GM18498 (cell line): ENCODE data around the gene WDR54.
"Not testable (repeated sequence)": the region's sequence is repeated elsewhere in the genome, so short reads cannot be mapped to it uniquely, and the experiment has no call there.

Experiments used
- ATAC-seq: cut with Tn5 transposase; IDR thresholded peaks from one replicate; pipeline ENCODE4 v1.9.1; 2021; ENCODE audit warnings: mild to moderate bottlenecking, moderate library complexity; ENCODE audit not compliant: unreplicated experiment

Gene WDR54

DNA sequence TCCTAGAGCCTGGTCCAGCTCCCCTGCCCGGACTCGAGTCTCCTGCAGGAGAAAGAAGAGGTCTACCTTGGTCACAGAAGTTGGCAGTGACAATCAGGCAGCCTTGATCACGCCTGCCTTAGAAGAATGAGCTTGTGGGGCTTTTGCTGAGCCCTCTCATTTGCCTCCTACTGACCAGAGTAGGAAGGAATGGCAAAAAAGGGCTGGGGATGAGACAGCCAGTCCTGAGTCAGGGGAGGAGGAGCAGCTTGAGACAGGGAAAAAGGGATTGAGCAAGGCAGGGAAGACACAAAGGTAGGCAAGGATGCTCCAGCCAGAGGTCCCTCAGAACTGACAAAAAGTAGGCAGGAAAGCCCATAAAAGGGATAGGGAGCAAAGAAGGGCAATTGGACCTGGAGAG, 6.0 kb downstream of the WDR54 start:
- no peak for ATAC-seq

DNA sequence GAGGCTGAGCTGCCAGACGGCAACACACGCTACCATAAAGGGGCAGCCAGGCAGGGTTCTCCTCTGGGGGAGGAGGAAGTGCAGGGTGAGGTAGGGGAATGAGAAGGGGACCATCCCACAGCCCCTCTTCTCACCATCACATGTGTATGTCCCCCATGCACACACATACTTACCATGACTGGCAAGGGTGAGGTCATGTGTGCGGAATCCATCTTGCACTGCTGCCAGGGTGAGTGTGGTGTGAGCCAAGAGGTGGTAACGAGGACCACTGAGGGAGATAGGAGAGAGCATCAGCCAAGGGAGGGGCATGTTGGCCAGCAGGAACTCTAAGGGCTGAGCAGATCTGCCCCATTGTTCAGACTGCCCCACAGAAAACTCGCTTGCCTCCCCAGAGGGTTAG, 7.1 kb downstream of the WDR54 start:
- ATAC-seq = no peak

DNA sequence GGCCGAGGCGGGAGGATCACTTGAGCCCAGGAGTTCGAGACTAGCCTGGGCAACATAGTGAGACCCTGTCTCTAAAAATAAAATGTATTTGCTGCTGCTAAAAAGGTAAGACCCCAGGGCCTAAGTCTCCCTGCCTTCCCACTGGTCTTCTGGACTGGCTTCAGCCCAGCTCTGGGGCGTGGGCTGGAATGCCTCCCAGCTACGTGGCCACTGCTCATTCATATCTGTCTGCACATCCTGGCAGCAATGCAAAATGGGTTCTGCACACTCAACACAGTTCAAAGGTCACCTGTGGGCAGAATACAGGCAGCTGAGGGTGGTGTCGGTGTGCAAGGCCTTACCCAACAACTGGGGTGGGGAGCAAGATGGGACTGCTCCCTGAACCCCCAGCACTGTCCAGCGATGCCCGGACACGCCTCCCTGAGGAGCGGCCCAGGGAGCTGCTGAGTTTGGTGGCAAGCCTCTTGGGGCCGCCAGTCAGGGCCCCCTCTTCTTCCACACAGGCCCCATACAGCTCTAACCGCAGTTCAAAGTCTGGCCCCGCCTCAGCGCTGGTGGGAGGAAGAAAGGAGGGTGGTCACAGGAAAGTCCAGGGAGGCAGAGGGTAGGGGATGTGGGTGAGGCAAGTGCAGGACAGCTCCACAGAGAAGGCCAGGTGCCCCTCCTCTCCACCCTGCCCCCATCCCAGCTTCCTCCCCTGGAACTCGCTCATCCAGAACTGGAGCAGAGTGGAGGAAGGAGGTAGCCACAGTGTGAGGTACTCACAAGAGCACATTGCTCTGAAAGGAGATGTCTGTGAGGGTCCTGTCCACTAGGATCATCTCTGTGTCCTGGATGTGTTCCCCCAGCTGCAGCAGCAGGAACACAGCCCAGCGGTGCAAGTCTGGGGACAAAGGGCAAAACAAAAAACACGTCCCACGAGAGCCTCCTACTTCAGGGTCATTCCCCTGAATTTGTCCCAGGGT, 8.2 kb downstream of the WDR54 start:
- no peak for ATAC-seq

DNA sequence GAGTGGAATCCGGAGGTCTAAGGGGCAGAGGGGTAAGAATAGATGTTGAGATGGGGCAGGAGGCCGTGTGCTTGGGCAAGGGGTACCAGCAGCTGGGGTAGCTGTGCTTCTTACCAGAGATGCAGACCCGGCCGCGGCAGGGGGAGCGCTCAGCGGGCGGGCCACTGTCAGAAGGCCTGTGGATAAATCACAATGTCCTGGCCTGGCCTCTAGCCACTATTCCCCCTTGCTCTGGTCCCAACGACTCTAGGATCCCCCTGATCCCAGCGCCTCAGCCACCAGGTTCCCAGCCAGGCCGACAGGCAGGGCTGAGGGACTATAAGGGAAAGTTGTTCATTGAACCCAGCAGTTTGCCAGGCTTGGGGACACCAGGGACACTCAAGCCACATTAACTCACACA, 9.0 kb downstream of the WDR54 start:
- ATAC-seq = no peak

DNA sequence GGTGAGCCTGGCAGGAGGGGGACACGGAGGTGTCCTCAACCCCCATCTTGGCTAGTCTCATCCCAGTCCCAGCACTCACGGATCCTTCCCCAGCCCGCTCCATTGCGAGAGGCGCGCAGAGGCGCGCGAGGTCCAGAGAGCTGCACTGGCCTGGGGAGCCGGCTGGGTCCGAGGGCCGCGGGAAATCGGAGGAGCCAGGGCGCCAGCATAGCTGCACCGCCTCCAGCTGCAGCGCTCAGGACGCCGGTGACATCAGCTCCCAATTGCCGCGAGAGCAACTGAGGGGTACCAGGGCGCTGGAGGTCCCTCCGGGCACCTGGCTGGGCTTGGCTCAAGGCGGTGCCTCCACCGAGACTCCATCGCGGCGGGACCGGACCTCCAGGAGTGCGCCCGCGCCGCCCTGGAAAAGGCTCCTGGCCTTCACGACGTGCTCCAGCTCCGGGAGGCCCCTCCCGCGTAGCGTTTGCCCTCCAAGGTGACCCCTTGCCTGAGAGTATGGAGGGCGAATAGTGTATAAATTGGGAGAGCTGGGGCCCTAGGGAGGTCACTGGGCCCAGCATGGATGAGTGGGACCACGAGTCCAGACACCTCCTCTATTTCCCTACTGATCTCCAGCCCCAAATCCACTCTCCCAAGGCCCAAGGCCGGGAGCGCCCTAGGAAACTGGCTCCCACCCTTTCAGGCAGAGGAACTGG, 14.7 kb downstream of the WDR54 start:
- ATAC-seq = no peak

DNA sequence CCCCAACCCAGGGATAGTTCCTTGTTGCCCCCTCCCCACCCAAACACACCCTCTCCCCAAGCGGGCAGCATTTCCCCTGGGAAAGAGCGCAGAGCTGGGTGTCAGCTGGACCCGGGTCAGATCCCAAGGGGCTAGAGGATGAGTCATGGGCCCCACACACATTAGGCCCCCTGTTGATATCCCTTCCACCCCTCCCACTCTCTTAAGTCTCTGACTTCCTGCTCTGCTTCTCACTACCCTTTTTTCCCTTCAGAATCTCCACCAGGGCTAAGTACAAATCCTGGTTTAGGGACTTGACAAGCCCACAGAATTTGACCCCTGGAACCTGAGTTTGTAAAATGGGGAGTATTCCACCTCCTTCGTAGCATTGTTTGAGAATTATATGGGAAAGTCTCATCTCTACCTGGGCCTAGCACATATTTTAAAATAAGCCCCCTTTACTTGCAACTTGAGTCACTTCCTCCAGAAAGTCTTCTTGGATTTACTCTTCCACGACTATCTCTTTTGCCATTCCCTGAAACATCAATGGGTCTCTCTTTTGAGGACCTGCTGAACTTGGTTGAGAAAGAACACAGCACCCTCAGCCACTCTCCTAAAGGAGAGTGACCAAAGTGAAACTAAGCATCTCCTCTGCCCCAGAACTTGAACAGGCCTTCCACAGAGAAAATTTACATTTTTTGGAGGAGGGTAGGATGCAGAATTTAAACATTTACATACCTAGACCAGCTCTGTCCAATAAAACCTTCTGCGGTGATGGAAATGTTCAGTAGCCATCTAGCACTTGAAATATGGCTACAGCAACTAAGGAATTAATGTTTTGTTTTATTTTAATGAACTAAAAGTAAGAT, 15.5 kb downstream of the WDR54 start:
- ATAC-seq = no peak

DNA sequence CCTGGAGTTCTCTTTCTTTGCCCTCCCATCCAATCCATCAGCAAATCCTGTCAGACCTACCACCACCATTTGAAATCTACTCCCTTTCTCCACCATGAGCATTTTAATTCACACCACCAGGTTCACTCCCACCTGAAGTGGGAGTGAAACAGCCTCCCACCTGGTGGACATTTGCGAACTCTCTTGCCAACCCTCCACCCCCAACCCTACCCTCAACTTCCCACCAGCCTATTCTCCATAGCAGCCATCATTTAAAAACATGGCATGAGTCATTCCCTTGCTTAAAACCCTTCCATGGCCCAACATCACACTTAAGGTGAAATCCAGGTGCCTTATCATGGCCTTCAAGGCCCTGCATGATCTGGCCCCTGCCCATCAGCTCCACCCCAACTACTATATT, 16.7 kb downstream of the WDR54 start:
- ATAC-seq = no peak

DNA sequence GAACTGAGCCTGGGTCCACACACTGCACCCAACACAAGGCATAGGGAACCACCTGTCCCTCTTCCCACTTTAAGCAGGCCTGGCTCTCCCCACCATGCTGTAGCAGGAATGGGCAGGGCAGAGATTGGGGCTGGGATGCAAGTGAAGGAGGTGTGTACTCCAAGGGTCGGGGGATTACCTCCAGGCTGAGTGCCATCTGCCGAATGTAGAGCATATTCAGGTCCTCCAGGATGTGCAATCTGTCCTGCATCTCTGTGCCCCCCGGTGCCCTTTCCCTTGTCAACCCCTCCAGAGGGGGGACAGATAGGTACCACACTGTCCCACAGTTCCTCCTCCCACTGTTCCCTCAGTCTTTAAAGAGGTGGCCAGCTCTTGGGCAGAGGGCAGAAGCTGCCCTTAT, 17.8 kb downstream of the WDR54 start:
- no peak for ATAC-seq

DNA sequence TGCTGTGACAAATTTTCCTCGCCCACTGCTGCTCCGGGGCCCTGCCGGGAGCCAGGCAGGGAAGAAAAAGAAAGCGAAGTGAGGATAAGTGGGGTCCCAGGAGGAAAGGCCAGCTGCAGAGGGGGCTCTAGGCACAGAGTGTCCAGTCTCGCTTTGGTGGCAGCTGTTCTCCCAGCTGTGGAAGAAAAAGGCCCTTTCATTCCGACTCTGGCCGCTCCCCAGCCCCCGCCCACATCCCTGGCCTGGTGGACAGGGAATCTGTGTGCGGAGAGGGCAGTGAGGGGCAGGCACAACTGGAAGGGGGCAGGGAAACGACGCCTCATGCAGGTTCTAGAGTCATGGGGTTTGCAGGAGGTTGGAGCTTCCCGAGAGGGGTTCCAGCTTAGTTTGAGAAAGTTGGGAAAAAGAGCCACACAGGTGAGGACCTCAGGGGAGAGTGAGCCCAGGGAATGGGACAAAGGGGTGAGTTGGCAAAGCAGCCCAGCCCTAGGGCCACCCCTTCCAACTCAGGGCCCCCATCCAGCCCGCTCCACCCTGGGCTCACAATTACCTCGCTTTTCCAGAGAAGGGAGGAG, 18.4 kb downstream of the WDR54 start:
- no peak for ATAC-seq

DNA sequence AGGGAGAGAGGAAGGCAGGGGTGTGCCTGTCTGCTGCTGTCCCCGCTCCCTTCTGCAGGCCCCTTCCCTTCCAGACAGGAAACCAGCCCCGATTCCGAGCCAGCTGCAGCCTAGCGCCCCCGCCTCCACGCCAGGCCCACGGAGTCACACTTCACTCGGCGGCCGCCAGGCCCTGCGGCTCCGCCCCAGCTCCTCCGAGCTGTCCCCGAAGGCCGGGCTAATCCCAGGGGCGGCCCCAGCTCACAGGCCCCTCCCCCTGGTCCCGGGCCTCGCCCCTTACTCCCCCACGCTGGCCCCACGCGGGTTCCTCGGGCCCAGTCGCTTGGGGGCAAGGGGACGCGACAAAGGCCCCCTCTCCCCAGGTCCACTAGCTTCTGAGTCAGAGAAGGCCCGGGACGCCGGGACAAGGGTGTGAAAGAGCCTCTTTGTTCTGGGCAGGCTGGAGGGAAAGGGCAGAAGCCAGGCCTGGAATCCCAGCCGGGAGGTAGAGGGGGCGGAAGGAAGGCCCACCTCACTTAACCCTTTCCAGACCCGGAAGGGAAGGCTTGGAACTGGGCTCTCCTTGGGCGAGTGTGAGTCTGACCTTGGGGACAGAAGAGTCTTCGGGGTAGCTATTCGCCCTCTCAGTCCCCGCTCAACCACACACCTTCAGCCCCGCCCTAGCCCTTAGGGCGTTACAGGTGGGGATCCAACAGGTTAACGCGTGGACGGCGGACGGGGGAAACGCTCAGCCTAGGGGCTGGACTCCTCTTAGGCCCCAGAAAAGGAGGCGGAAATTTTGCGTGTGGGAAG, 19.0 kb downstream of the WDR54 start:
- peak; percentile 96 for ATAC-seq

DNA sequence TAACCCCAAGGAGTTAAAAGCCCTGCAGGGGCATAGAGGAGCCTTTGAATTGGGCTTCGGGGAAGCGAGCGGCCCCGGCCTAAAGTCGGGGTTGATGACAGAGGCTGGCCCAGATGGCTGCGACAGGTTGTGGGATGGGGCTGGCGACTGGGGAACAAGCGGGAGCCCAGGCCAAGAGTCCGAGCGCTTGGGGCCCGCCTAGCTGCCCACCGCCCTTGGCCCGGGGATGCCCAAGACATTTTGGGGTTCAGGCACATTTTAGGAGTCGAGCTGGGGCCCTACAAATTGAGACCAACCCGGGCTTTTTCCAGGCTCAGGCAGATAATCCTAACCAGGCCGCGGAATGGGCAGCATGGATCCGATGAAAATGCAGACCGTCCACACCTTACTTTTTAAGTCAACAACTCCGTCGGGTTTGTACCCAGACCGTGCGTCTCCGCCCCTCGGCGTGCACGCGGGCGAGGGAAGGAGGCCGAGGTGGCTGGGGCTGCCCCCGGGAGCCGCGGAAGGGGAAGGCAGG, 19.7 kb downstream of the WDR54 start:
- no peak for ATAC-seq

DNA sequence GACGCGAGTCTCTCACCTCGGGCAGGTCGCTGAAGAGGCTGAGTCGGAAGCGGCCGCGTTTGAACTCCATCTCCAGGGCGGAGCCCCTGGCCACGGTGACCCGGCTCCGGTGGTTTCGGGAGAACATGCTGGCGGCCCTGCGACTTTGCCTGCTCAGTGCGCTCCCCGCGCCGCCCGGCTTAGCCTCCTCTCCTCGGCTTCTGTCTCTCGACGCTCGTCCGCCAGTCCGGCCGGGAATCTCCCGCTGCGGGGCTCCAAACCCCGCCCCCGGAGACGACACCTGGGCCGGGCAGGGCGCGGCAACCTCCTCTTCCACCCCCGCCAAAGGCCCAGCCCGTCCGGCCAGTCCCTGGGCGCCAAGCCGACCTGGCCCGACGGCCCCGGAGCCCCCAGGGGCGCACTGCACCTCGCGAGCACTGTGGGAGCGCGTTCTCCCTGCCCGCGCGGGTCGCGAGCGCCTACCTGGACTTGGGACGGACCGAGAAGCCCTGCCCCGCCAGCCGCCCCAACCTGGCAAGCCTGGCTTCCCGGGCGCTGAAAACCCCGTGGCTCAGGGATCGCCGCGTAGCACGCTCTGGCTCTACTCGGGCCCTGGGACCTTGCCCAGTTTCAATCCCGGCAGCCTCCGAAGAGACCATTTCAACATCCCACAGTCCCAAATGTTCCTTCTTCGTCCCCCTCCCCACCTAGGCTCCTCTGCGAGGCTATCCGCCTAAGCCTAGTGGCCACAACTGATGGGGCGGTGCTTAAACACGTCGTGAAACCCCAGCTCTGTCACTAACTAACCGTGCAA, 20.4 kb downstream of the WDR54 start, which contains the start of gene RTKN:
RTKN (minus strand) TSS at position 248 of the 793 bp plus-strand sequence; CDS start at position 127, 121 bp downstream.
- ATAC-seq = no peak

DNA sequence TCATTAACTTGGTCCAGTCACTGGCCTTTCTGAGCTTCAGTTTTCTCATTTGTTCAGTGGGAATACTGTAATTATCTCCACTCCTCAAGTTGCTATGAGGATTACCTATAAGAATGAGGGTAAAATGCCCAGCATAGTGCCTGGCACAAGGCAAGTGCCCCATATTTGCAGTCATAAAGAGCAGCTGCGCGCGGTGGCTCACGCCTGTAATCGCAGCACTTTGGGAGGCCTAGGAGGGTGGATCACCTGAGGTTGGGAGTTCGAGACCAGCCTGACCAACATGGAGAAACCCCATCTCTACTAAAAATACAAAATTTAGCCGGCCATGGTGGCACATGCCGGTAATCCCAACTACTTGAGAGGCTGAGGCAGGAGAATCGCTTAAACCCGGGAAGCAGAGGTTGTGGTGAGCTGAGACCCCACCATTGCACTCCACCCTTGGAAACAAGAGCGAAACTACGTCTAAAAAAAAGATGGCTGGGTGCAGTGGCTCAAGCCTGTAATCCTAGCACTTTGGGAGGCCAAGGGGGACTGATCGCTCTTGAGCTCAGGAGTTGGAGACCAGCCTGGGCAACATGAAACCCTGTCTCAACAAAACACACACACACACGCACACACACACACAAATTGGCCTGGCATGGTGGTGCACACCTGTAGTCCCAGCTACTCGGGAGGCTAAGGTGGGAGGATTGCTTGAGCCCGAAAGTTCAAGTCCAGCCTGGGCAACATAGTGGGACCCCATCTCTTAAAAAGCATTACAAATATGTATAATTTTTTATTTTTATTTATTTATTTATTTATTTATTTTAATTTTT, 21.2 kb downstream of the WDR54 start:
- ATAC-seq = not testable (repeated sequence)

DNA sequence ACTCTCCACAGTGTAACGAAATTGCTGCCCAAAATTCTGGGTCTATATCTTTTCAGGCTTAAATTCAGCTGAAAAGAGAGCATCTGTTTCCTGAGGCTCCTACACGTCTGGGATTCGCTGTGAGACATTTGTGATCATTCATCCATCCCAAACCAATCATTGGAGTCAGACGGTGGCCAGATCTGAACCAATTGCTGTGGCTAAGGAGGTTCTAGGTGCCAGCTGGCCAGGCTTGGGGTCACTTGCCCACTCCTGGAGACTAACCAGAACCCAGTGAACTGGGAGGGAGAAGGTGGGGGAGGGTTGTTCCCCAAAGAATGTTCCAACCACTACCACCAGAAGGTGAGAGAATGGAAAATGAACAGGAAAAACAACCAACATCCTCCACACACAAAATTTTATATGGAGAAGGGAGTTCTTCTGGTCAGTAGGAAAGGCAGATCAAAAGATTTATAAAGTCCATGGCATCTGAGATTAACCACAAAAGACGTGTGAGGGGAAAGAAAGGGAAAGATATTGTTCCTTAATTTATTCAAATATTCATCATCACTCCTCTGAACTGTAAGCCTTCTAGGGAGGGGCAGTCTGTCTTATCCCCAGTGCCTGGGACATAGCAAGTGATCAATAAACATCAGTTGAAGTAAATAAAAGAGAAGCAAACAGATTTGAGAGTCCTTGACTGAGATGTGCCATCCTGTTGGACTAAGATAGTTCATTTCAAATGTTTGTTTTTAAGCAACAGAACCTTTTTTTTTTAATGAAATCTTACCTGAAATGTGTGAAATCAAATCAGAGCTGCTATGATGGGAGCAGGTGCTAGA, 23.2 kb downstream of the WDR54 start:
- no peak for ATAC-seq

DNA sequence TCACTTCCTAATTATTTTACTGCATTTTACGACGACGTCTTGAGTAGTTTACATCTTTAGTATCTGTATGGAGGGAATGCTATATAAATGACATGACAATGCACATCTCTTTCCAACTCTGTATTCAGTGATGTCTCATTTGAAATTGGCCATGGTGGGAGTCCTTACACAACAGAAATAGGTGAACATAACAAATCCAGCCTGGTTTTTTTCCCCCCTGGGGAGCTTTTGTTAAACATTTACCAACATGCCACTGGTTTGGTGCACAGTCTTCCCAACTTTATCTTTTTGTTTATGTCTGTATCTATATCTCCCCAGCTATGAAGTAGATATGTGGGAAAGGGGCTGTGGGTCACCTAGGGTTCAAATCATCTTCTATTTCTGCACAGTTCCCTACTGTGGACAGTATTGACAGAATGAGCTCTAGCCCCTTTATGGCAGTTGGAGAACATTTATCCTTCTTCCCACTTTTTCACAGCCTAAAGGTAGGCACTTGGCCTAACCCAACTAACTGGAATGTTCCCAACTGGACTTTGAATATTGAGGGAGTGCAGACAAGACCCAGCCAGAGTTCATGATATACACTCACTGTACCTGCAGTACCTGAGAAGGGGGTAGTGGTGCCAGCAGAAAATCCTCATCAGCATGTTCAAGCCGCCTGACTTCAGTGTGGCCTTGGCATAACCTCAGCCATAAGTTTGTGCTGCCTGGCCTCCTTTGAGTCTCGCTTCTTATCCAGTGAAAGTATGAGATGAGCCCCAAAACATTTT, 25.9 kb downstream of the WDR54 start:
- no peak for ATAC-seq

DNA sequence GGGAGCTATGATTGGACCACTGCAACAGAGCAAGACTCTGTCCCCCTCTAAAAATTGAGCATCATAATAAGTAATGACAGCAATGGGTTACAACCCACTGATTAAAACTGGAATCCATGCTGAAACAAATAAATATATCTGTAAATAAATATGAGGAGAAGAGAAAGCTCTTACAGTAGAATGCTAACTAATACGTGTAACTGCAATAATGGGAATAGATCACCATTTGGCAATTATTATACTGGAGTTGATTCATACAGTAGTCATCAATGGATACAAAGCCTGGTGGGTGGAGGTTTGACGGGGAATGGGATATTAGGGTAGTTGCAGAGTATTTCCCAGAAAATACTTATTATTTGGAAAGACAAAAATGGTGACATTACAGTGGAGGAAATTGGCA, 27.2 kb downstream of the WDR54 start:
- ATAC-seq = no peak
